Anterior cingulate cortex (tissue), 58 donors: ENCODE data around the gene OR6X1.

Experiments used
- DNase-seq, 58 donors: peaks; one replicate each; lab custom pipeline; 2025; lab: John Stamatoyannopoulos, UW

Gene OR6X1, protein sequence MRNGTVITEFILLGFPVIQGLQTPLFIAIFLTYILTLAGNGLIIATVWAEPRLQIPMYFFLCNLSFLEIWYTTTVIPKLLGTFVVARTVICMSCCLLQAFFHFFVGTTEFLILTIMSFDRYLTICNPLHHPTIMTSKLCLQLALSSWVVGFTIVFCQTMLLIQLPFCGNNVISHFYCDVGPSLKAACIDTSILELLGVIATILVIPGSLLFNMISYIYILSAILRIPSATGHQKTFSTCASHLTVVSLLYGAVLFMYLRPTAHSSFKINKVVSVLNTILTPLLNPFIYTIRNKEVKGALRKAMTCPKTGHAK

GRCh38 chr11:123754101-123754568 is at the start of gene OR6X1:
Gene OR6X1 (minus strand): TSS chr11:123754518. CDS start chr11:123754518, 0 bp downstream.
- no peak for DNase-seq

- no peak for DNase-seq
These were observed 47.4 kb upstream of the OR6X1 start for GRCh38 chr11:123801765-123802164.

DNA sequence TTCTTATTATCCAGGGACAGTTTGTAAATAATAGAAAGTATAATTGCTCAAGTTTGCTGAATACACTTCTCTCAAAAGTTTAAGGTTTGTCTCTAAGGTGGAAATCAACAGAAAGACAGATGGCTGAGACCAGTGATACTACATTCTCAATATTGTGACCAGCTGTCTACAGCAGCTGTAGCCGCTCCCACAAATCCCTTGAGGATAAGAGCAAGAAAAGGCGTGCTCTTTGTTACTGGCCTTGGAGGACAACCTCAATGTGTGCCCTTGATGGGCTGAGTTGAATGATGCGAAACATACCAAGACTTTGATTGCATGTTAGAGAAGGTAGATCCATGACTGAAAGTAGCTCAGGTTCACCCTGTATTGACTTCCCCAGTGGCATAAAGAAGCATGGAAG is 45.7 kb upstream of the OR6X1 start:
- no peak for DNase-seq

- no peak for DNase-seq
These were observed 45.1 kb upstream of the OR6X1 start for GRCh38 chr11:123799438-123799837.

DNA sequence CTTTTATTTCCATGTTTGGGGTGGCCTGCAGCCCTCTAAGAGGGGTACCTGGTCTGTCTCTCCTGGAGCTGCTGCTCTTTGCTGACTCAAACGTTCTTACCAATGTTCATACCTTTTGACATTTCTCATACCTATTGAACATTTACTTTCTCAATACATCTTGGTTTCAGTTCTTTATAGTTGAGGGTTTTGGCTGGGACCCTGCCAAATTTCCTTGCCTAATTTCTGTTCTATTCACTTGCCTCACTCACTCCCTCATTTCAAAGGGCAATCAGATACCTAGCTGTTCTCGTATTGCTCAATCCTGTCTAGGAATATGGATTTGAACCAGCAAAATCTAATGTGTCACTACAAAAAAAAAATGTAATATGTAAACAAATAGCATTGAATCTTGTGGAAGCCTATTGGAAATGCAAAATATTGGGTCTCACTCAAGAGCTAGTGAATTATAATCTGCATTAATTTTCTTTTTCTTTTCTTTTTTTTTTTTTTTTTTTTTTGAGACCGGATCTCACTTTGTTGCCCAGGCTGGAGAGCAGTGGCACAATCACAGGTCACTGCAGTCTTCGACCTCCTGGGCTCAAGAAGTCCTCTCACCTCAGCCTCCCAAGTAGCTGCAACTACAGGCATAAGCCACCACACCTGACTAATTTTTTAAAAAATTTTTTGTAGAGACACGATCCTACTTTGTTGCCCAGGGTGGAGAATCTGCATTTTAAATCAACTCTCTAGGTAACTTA is 44.4 kb upstream of the OR6X1 start:
- DNase-seq: no peak

- DNase-seq: no peak
These were observed 43.8 kb upstream of the OR6X1 start for GRCh38 chr11:123798079-123798478.

GRCh38 chr11:123797541-123797940 is 43.2 kb upstream of the OR6X1 start:
- no peak for DNase-seq

DNA sequence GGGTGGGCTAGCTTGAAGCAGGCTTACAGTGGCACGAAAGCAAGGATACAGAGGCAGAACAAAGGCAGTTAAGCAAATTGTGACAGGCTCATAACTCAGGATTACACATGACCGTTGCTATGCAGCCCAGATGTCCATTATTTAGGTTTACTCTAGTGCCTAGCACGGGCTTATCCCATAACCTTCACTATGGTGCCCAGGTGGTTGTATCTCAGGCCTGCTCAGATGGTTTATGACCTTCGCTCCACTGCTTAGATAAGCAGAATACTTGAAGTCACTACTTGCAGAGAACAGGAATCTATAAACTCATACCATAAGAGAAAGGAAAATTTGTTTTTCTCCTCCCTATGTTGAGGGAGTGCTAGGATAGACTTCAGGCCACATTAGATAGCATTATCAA is 42.8 kb upstream of the OR6X1 start:
- no peak for DNase-seq

DNA sequence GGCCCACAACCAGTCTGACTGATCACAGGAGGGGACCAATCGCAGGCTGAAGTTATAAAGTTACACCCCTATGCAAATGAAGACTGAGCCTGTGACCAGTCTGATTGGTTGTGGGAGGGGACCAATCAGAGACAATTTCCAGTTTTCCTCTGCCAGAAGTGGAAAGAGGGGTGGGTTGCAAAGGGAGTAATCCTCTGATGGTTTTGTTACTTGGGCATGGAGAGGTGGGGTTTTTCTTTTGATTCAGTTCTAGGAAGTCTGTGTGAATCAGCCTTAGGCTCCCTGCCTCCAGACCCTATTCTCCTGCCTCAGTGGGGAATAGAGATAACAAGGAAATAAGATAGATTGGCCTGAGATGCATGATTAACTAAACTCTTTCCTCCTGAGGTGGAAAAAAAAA is 41.9 kb upstream of the OR6X1 start:
- no peak for DNase-seq

- DNase-seq: no peak
These were observed 29.2 kb upstream of the OR6X1 start for GRCh38 chr11:123783536-123783935.

GRCh38 chr11:123778511-123778910 is 24.2 kb upstream of the OR6X1 start:
- DNase-seq: no peak

DNA sequence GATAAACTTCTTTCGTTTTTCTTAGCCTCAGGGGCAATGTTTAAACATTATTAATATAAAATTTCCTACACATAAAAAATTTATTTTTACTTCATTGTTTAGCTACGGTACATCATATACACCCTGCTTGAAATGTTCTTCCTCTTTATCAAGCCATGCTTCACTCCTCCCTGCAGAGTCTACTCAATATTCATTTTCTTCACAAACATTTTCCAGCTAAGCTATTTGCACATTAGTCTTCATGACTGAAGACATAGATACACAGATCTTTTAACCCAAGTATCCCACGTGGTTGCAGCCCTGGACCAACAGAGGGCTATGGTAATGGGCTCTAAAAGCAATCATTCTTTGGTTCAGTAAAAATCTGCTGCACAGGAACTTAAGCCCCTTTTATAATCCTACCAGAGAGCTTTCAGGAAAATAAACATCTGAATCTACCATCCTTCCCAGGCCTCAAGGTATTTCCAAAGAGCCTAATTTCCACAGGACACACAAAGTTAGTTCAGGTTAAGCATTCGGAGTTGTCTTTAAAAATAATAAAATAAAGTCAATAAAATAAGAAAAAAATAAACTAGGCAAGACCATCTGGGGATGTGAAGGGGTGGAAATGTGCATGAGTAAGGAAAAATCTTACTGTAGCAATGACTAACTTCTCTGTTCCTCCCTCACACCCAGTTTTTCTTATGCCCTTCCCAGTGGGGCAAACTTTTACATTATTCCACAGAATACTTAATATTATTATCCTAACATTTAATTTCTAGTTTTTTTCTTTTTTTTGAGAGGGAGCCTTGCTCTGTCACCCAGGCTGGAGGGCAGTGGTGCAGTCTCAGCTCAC is 21.6 kb upstream of the OR6X1 start:
- no peak for DNase-seq

DNA sequence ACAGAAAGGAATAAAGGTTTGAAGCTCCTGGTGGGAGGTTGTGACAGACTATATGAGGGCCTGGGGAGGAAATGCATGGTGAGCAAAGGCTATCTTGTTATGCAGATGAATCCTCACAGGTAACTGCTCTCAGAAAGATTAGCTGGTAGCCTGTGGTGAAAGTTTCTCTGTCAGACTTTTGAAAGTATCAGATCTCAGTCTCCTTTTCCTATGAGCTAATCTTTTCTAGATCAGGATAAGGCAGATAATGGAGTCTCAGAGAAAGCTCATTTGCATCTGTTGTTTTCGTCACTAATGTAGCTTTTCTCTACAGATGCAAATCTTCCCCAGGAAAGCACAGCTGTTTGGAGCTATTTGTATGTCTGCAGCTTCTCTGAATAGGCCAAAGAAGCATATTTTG is 21.0 kb upstream of the OR6X1 start:
- DNase-seq: no peak

GRCh38 chr11:123773959-123774358 is 19.6 kb upstream of the OR6X1 start:
- no peak for DNase-seq

- no peak for DNase-seq
These were observed 18.7 kb upstream of the OR6X1 start for GRCh38 chr11:123773026-123773425.

- no peak for DNase-seq
These were observed 17.3 kb upstream of the OR6X1 start for GRCh38 chr11:123771664-123772063.

DNA sequence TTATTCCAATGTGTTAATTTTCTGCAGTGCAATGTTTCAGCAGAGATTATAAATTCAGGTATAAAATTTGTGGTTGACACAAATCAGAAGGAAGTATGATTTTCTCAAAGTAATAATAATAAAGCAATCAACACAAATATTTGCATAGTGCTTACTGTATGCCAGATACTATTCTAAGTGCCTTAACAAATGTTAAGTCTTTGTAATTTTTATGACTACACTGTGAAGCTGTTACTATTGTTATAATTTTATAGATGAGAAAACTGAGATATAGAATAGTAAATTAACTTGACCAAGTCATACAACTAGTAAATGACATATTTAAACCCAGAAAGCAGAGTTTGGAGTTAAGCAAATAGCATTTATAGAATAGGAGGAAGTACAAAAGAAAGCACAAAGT is 16.4 kb upstream of the OR6X1 start:
- no peak for DNase-seq

DNA sequence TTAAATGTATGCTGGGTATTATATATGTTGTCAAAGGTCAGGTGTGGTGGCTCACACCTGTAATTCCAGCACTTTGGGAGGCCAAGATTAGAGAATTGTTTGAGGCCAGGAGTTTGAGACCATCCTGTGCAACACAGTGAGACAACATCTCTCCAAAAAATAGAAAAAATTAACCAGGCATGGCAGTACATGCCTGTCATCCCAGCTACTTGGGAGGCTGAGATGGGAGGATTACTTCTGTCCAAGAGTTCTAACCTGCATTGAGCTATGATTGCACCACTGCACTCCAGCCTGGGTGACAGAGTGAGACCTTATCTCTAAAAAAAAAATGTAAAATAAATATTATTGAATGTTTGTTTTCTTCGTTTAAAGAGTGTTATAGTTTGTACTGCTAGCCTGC is 11.3 kb upstream of the OR6X1 start:
- no peak for DNase-seq

- DNase-seq: no peak
These were observed 8.1 kb upstream of the OR6X1 start for GRCh38 chr11:123762422-123762821.

GRCh38 chr11:123760894-123761293 is 6.6 kb upstream of the OR6X1 start:
- DNase-seq: no peak

GRCh38 chr11:123757976-123758375 is 3.7 kb upstream of the OR6X1 start:
- DNase-seq: no peak
